GM18867 (cell line): ENCODE measurements around the gene PAQR8.

Experiments used
- ATAC-seq: cut with Tn5 transposase; IDR thresholded peaks from one replicate; pipeline ENCODE4 v1.9.1; 2021; ENCODE audit warnings: mild to moderate bottlenecking, moderate library complexity; ENCODE audit not compliant: unreplicated experiment

PAQR8 gene

DNA sequence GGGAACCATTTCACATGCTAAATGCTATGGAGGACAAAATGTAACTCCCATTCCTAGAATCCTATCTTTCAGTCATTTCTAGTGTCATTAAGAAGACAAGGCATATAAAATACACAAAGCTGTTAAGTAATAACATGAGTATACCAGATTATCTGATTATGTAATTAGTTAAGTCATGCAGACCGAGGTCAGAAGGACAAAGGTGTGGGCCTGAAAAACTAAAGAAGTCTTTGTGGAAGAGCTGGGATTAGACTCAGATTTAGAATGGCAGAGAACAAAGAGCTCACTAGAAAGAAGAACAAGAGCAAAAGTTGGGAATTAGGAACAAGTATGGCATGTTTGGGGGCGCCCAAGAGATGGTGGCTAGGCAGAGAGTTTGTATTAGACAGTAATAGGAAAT is 95.1 kb downstream of the PAQR8 start:
- ATAC-seq: no peak
